Mesenchymal stem cell (in vitro differentiated cells and primary cell): ENCODE results near the gene NMU.
A peak's percentile ranks its signal among the peaks of the same experiment; 100 is the strongest.

Experiments used
- DNase-seq: peaks from one replicate; pipeline ENCODE4 v3.0.0-alpha.2; 2013
- H2AFZ ChIP-seq: one replicate; pipeline ENCODE4 v1.6.1; 2013; ENCODE audit warnings: low read depth, mild to moderate bottlenecking, control low read depth, inconsistent platforms, low read length, moderate library complexity
- H2AK5ac ChIP-seq: 2 replicates; pipeline ENCODE4 v1.6.1; 2013; ENCODE audit warnings: low read length, moderate library complexity, mild to moderate bottlenecking, inconsistent platforms; ENCODE audit not compliant: severe bottlenecking
- H2BK120ac ChIP-seq: one replicate; pipeline ENCODE4 v1.6.1; 2013; ENCODE audit warnings: low read depth, mild to moderate bottlenecking, inconsistent platforms, low read length, moderate library complexity
- H2BK12ac ChIP-seq, 2 experiments: one replicate each; pipeline ENCODE4 v1.6.1; 2013; ENCODE audit warnings: inconsistent platforms in 2 of 2, low read length in 2 of 2, mild to moderate bottlenecking in 2 of 2, moderate library complexity in 2 of 2, control low read depth in 1 of 2
- H2BK15ac ChIP-seq: one replicate; pipeline ENCODE4 v1.6.1; 2013; ENCODE audit warnings: mild to moderate bottlenecking, low read depth, inconsistent platforms; ENCODE audit not compliant: poor library complexity, severe bottlenecking
- H2BK5ac ChIP-seq: 2 replicates; pipeline ENCODE4 v1.6.1; 2013; ENCODE audit warnings: low read depth, mild to moderate bottlenecking, low read length, control low read depth, inconsistent platforms; ENCODE audit not compliant: poor library complexity, severe bottlenecking
- H3K14ac ChIP-seq, 2 experiments: one replicate each; pipeline ENCODE4 v1.6.1; 2013; ENCODE audit warnings: inconsistent platforms in 2 of 2, low read length in 2 of 2, control low read depth in 1 of 2, mild to moderate bottlenecking in 1 of 2, moderate library complexity in 1 of 2
- H3K18ac ChIP-seq, 2 experiments: one replicate each; pipeline ENCODE4 v1.6.1; 2013; ENCODE audit warnings: inconsistent platforms in 2 of 2, low read length in 2 of 2, control low read depth in 1 of 2, low read depth in 1 of 2, mild to moderate bottlenecking in 1 of 2
- H3K23ac ChIP-seq, 2 experiments: one replicate each; pipeline ENCODE4 v1.6.1; 2013; ENCODE audit warnings: inconsistent platforms in 2 of 2, low read length in 2 of 2, mild to moderate bottlenecking in 2 of 2, moderate library complexity in 2 of 2, control low read depth in 1 of 2
- H3K27ac ChIP-seq: 2 replicates; pipeline ENCODE4 v1.5.1; 2013; ENCODE audit warnings: mild to moderate bottlenecking, moderate library complexity, low read length, control low read depth, inconsistent platforms; ENCODE audit not compliant: poor library complexity, severe bottlenecking
- H3K27me3 ChIP-seq, 2 experiments: 2 replicates each; pipeline versions ENCODE4 v1.6.1 to v1.7.0; 2013; ENCODE audit warnings: low read length in 2 of 2, mild to moderate bottlenecking in 2 of 2, moderate library complexity in 2 of 2, control low read depth in 1 of 2, inconsistent platforms in 1 of 2; ENCODE audit not compliant: control insufficient read depth in 1 of 2, insufficient read depth in 1 of 2
- H3K36me3 ChIP-seq, 2 experiments: 2 replicates each; pipeline versions ENCODE4 v1.6.1 to v1.7.0; 2013; ENCODE audit warnings: low read length in 2 of 2, control low read depth in 1 of 2, inconsistent platforms in 1 of 2, low read depth in 1 of 2, mild to moderate bottlenecking in 1 of 2; ENCODE audit not compliant: insufficient read depth in 2 of 2, control insufficient read depth in 1 of 2
- H3K4ac ChIP-seq, 2 experiments: one replicate each; pipeline ENCODE4 v1.6.1; 2013; ENCODE audit warnings: inconsistent platforms in 2 of 2, low read length in 2 of 2, mild to moderate bottlenecking in 2 of 2, moderate library complexity in 2 of 2, control low read depth in 1 of 2, low read depth in 1 of 2
- H3K4me1 ChIP-seq: 2 replicates; pipeline ENCODE4 v1.6.1; 2013; ENCODE audit warnings: low read depth, low read length, control low read depth; ENCODE audit not compliant: control insufficient read depth, insufficient read depth
- H3K4me2 ChIP-seq: 2 replicates; pipeline ENCODE4 v1.6.1; 2013; ENCODE audit warnings: low read length, mild to moderate bottlenecking, inconsistent platforms; ENCODE audit not compliant: poor library complexity, severe bottlenecking
- H3K4me3 ChIP-seq, 2 experiments: 2 replicates each; pipeline versions ENCODE4 v1.5.1 to v1.7.0; 2013; ENCODE audit warnings: low read length in 2 of 2, mild to moderate bottlenecking in 2 of 2, control low read depth in 1 of 2, low read depth in 1 of 2; ENCODE audit not compliant: insufficient read depth in 1 of 2
- H3K79me1 ChIP-seq: replicated peaks from 2 replicates; pipeline ENCODE4 v1.6.1; 2013; ENCODE audit warnings: mild to moderate bottlenecking, control low read depth, low read length, inconsistent platforms; ENCODE audit not compliant: poor library complexity, severe bottlenecking
- H3K9ac ChIP-seq: 2 replicates; pipeline ENCODE4 v1.7.0; 2013; ENCODE audit warnings: mild to moderate bottlenecking, low read length, moderate library complexity
- H3K9me3 ChIP-seq: 2 replicates; pipeline ENCODE4 v1.7.0; 2013; ENCODE audit warnings: mild to moderate bottlenecking, low read length; ENCODE audit not compliant: control insufficient read depth
- H4K8ac ChIP-seq: one replicate; pipeline ENCODE4 v1.6.1; 2013; ENCODE audit warnings: inconsistent platforms, mild to moderate bottlenecking, low read length, moderate library complexity
- H4K91ac ChIP-seq: one replicate; pipeline ENCODE4 v1.6.1; 2013; ENCODE audit warnings: mild to moderate bottlenecking, low read length, inconsistent platforms
- WGBS: methylation state at CpG from one replicate; pipeline ENCODE4 v1.1.7; 2013; ENCODE audit warnings: mixed read lengths; 5-methylcytosine and 5-hydroxymethylcytosine counted together

NMU gene

DNA sequence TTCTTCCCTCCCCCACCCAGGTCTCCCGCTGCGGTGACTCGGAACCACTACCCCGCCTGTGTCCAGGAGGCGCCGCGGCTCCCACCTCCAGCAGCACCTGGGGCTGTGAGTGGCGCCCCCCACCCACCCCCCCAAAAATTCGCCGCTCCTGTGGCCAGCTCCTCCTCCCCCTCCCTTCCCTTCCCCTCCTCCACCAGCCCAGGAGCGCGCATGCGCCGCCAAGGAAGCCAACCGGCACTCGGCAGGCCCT, 89.7 kb downstream of the NMU start:
- peaks cover 2% of the 10 kb centered on the region for H3K79me1 ChIP-seq
- H3K36me3 ChIP-seq, result no peaks in the 10 kb centered on the region
- no peaks in the 10 kb centered on the region for H3K27me3 ChIP-seq
- H3K4ac ChIP-seq, result peak overlapping the region; percentile 64 to 89
- WGBS, result 0% methylated on average over 13 of the region's 16 CpGs
- peak overlapping the region; percentile 80 to 94 for H3K4me3 ChIP-seq
- peak overlapping the region; percentile 90 for H2BK15ac ChIP-seq
- H3K27ac ChIP-seq, result peak overlapping the region; percentile 88
- H2BK12ac ChIP-seq, result peak overlapping the region in 1 of 2 experiments; percentile 47
- peak overlapping the region; percentile 84 for H3K4me2 ChIP-seq
- H3K9me3 ChIP-seq, result no peaks in the 10 kb centered on the region
- peak overlapping the region; percentile 87 for H4K91ac ChIP-seq
- H3K23ac ChIP-seq, result no peak overlapping the region
- peak overlapping the region; percentile 83 for H3K9ac ChIP-seq
- peak overlapping the region; percentile 85 for H2BK120ac ChIP-seq
- DNase-seq, result no peak
- H2BK5ac ChIP-seq, result peak overlapping the region; percentile 93
- H3K18ac ChIP-seq, result peak overlapping the region; percentile 89 to 92
- H3K4me1 ChIP-seq, result no peaks in the 10 kb centered on the region
- H2AFZ ChIP-seq, result no peak overlapping the region
- H4K8ac ChIP-seq, result peak overlapping the region; percentile 52
- no peak overlapping the region for H2AK5ac ChIP-seq
- H3K14ac ChIP-seq, result peak overlapping the region in 1 of 2 experiments; percentile 39

DNA sequence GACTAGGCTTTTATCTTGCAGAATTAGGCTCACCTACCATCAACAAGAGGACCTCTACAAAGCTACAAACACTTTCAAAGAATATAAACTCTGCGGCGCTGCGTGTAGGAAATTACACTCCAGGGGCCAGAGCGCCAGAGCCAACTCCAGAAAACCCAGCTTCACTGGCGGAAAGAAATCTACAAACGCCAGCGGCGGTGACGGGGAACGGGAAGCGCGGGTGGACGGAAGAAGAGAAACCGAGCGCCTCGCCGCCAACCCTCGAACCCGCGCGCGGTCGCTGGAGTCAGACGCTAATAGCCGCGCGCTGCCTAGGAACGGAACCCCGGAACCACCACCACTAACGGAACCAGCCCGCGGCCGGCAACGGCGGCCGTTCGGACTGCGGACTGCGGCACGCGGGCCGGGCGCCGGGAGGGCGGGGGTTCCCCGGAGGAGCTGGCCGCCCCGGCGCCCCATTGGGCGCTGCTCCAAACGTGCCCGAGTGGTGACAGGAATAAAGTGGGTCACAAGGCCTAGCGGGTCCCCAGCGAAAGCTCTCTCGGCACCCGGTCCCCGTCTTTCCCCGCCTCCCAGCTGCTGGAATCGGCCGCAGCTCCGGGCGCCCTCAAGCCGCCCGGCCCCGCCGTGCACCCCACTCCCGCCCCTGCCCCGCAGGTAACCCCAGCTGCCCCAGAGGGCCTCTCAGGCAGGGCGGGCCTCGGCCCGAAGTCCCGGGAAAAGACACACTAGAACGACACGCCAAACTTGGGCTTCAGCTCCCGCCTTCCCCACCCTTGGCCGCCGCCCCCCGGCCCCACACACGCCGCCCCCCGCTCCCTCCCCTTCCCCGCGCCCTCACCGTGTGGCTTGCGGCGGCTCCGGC, 90.2 kb downstream of the NMU start:
- under 1% methylated on average over 67 of the region's 87 CpGs for WGBS
- peak overlapping the region; percentile 85 for H2BK120ac ChIP-seq

More for the DNA sequence above, 90.2 kb downstream of the NMU start:
- Histone ChIP-seq H3K4me2 (peak overlapping the region; percentile 51), H3K9me3 (no peaks in the 10 kb centered on the region), H3K79me1 (peaks cover 2% of the 10 kb centered on the region), H2AFZ (no peak overlapping the region), H3K36me3 (no peaks in the 10 kb centered on the region), H3K14ac (no peak overlapping the region), H3K4me1 (no peaks in the 10 kb centered on the region), H3K4me3 (peak overlapping the region; percentile 80 to 94), H2BK12ac (peak overlapping the region in 1 of 2 experiments; percentile 47), H2AK5ac (no peak overlapping the region), H4K8ac (peak overlapping the region; percentile 2), H3K4ac (peak overlapping the region in 1 of 2 experiments; percentile 41), H3K9ac (peak overlapping the region; percentile 92), H3K23ac (peak overlapping the region in 1 of 2 experiments; percentile 83), H2BK15ac (peak overlapping the region; percentile 90), H3K18ac (peak overlapping the region; percentile 89 to 92), H2BK5ac (peak overlapping the region; percentile 79), H3K27me3 (no peaks in the 10 kb centered on the region), H3K27ac (peak overlapping the region; percentile 88), H4K91ac (peak overlapping the region; percentile 83)
- DNase-seq, result peak; percentile 83
